NCI-H187 (cell line): ENCODE data around the gene CARD19.
"Not testable (repeated sequence)": the region's sequence is repeated elsewhere in the genome, so short reads cannot be mapped to it uniquely, and the experiment has no call there.

Experiments used
- DNase-seq, 2 experiments: peaks; one replicate each; lab custom pipeline; 2025; lab: John Stamatoyannopoulos, UW

The CARD19 gene

DNA sequence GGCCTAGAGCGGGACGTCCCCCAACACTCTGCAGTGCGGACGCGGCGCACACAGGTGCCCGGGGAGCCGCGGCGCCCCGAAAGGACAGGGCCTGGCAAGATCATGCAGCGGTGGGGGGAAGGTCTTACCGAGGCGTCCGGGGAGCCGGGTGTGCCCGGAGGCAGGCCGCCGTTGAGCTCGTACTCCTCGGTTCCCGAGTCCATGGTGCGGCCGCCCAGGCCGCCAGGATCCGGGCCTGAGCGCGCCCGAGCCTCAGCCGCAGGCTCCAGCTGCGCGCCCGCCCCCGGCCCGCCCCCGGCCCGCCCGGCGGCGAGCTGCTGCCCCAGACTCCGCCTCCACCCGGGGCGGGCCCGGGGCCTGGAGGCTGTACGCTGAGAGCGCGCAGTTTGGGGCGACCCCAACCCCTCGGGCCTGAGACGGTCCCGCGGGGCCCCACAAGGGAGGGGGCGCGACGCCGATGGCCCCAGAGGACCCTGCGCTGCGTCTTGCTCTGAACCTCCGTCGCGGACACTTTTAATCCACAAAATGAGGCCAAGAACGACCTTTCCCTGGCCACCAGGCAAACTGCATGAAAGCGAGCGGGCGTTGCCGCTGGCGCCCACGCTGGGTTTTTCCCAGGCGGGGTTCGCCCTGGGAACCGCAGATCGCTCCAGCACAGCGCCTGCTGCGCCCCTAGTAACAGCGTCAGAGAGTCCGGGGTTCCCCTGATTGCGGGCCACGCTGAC, 38.2 kb downstream of the CARD19 start, which contains the start of gene NINJ1:
NINJ1 (minus strand) TSS at position 237 of the 725 bp plus-strand sequence; CDS start at position 203, 34 bp downstream.
- peak in 1 of 2 experiments; percentile 54 for DNase-seq

GRCh38 chr9:93134740-93135444, 38.9 kb downstream of the CARD19 start:
- DNase-seq: no peak

DNA sequence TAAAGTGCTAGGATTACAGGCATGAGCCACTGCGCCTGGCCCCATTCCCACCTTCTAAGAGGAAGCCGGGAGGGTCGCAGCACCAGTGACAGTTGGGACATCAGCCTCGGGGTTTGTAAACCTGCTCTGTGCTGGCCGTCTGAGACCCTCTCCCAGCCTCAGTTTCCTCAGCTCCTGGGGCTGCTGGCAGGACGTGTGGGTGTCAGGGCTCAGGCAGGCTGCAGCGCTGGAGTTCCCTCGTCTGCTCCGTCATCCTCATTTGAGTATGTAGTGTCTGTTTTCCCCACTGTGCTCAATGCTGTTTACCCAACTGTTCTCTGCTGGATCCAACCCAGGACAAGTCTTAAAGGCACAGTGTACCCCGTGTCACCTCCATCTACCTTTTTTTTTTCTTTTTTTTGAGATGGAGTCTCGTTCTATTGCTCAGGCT, 40.0 kb downstream of the CARD19 start:
- no peak for DNase-seq

DNA sequence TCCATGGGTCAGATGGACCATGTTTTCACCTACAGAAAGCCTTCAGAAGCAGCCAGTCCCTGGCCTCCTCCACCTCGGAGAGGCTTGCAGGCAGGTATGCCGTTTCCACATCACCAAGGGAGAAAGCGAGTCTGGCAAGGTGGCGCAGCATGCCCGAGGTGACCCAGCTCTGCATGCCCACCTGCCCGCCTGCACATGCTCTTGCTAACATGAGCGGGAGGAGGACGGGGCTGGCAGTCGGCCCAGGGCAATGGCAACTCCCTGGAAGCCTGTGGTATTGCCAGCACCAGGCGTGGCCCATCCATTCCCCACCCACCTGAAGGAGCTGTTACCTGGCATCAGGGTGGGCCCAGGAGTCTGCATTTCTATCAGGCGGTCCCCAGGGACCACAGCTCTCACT, 41.3 kb downstream of the CARD19 start:
- DNase-seq: no peak

DNA sequence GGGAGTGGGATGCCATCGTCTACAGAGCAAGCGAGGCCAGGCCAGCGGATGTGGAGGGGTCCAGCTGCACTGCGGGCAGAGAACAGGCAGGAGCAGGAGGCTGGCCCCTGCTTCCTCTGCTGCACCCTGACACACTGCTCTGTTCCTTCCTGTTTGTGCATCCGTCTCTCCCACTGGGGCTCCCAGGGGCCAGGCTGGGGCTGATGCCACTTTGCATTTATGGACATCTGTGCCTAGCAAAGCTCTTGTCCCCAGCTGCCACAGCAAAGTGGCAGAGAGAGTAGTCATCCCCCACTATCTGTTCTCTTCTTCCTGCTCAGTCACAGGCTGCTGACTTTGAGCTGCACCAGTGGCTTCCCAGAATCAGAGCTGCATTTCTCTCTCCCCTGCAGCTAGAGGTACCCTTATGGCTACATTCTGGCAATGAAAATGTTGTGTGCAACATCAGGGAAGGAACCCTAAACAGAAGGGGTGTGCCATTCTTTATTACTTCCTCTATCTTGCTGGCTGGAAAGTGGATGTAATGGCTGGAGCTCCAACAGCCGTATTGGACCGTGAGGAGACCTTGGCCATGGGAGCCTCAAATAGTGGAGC, 42.3 kb downstream of the CARD19 start:
- DNase-seq: no peak

DNA sequence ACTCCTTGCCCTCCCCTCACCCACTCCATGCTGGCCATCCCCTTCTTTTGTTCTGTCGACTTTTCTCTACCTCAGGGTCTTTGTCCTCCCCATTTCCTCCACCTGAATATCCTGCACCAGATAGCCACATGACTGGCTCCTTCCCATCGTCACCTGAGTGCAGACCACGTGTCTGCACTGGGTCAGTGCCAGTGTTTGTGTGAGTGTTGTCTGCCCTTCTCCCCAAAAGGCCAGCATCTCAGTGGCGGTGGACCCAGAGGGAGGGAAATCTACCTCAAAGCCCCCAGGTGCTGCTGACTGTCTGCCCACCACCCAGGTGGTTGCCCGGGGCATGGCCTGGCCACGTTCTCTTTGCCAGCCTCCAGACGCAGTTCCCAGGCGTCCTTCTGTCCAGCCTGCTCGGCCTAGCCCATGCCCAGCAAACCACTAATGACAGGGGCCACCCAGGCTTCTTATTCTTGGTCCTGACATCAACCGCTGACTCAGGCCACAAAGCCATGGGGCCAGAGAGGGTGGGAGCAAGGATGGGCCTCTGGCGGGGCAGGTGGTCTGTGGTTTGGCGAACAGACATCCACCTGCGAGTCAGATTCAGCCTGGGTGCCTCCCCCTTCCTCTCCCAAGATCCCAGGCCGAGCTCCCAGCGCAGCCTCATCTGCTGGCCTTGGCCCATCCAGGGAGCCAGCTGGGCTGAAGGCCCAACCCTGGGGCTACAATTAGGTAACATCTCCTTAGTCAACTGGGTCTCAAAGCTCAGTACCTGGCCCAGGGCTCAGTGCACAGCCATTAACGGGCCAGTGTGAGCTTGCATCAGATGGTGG, 43.6 kb downstream of the CARD19 start:
- no peak for DNase-seq

DNA sequence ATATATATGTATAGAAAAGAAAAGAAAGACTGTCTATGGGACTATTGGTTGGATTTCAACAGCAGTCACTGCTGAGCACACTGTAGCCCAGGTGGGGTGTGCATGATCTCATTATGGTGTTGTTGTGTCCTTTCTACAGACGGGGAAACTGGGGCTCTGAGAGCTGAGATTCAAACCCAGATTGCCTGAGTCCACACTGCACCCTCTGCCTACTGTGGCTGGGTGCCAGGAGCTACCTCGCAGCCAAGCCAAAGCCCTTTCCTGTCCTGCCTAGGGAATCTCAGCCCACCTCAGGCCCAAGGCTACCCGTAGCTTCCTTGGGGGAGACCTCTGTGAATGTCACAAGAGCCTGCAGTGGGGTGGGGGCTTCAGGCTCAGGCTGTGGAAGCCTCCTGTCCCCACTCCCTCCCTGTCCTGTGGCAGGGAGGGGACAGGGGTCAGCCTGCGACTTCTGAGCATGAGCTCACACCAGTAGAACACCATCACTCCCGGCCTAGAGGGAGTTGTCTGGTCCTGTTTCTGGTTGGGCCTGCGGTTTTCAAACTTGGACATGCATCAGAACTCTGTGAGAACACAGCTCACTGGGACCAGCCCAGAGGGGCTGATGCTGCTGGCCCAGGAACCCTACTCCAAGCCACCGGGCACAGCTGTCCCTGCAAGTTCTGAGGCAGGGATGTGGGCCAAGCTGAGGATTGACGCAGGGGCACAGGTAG, 45.9 kb downstream of the CARD19 start:
- DNase-seq: no peak

DNA sequence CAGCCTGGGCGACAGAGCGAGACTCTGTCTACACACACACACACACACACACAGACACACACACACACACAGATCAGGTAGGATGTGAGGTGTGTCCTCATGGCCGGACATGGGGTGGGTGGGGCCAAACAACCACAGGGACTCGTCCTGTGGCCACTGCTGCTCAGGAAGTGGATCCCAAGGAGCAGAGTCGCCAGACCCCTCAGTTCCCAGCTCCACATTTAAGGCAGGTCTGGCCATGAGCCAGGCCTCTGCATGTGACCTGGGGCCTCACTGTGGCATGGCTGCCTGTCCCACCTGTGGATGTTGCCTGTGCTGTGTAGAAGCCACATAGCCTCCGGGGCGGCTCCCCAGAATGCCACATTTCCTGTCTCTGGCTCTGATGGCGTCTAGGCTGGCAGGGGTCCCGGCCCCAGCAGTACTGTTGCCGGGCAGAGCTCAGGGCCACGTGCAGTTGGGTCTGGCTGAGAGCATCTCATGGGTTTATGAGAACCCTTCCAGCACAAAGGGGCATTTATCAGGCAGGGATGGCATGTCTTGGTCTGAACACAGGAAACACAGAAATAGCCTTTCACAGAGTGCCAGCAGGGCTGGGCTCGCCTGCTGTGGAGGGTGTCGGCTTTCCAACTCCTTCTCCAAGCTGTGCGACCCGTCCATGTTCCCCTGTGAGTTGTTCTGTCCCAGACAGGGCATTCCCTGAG, 48.0 kb downstream of the CARD19 start:
- no peak for DNase-seq

DNA sequence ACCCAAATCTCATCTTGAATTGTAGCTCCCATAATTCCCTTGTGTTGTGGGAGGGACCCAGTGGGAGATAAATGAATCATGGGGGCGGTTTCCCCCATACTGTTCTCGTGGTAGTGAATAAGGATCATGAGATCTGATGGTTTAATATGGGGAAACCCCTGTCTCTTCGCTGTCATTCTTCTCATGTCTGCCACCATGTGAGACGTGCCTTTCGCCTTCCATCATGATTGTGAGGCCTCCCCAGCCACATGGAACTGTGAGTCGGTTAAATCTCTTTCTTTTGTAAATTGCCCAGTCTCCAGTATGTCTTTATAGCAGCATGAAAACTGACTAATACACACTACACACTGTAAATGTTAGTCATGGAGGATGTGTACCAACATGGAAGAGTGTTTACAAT, 50.7 kb downstream of the CARD19 start:
- DNase-seq: not testable (repeated sequence)

- DNase-seq: no peak
Measured at GRCh38 chr9:93147632-93148031, 51.6 kb downstream of the CARD19 start.

DNA sequence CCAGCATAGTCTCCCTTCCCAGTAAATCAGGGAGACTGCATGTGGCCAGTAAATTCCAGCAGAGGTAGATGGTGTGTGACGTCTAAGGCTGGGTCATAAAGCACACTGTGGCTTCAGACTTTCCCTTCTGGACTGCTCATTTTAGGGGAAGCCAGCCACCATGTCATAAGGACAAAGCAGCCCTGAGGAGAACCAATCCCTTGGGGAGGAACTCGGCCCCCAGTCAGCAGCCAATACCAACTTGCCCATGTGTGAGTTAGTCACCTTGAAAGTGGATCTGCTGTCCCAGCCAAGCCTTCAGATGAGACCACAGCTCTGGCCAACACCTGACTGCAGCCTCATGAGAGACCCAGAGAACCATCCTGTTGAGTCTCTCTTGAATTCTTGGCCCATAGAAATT, 52.7 kb downstream of the CARD19 start:
- no peak for DNase-seq

DNA sequence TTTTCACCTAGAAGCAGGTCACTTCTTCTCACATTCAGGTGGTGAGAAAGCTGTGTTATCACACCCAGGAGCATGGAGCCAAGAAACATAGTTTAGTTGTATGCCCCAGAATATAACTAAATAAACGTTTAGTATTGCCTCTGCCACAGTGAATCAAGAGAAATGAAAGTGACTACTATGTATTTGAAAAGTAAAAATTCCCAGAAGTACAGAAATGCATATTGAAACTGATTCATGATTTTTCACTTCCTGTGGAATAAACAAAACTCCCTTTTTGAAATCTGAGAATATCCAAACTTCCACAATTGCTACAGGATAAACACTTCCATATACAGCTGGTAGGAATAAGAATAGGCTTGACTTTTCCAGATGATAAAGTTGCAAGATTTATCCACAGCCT, 53.3 kb downstream of the CARD19 start:
- DNase-seq: no peak

DNA sequence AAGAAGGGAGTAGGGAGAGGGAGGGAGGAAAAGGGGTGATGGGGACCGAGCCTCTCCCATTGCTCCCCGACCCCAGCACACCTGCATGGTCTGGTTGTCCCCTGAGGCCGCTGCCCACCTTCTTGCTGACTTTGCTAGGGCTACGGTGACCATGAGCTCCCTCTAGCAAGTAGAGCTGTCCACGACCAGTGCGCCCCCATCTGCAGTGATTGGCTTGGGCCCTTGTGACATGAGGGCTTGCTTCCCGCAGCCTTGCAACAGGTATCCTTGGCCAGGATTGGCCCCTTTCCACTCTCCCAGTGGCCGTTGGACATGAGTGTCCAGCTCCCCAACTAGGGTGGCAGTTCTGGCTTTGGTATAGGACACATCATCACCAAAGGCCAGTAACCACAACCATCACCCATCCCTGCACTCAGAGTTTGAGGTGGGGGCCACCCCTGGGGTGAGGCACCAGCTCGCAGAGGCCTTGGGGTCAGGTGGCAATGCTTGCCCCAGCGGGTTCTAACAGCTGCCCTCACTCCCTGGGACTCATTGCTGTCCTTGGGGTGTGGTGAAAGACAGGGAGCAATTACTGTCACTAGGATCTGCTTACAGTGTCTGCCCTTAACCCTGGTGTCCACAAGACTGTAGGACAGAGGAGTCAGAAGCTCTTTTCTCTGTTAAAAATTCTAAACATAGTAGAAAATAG, 55.2 kb downstream of the CARD19 start:
- no peak for DNase-seq

DNA sequence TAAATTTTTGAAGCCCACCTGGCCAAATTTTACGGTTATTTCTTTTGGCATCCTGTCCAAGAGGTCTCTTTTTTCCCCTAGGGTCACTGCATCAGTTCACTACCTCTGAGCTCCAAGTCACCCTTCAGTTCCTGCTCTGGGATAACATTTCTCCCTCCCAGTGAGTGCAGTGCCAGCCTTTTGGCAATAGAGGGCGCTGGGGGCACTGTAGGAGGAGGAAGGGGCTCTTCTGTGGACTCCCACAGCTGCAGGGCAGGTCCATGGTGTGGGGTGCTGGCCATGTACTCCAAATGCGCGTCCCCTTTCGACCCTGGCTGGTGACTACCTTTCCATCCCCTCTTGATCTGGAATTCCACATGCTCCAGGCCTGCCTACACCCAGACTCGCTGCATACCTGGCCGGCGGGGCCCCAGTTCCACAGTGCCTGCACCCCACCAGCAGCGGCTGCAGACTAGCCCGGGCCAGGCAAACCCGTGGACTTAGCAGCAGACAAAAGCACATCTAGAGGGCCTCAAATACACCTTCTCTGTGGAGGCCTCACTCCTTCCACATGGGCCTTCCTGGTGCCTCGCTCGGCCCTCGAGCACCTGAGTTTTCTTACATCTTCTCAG, 58.4 kb downstream of the CARD19 start:
- DNase-seq: no peak

DNA sequence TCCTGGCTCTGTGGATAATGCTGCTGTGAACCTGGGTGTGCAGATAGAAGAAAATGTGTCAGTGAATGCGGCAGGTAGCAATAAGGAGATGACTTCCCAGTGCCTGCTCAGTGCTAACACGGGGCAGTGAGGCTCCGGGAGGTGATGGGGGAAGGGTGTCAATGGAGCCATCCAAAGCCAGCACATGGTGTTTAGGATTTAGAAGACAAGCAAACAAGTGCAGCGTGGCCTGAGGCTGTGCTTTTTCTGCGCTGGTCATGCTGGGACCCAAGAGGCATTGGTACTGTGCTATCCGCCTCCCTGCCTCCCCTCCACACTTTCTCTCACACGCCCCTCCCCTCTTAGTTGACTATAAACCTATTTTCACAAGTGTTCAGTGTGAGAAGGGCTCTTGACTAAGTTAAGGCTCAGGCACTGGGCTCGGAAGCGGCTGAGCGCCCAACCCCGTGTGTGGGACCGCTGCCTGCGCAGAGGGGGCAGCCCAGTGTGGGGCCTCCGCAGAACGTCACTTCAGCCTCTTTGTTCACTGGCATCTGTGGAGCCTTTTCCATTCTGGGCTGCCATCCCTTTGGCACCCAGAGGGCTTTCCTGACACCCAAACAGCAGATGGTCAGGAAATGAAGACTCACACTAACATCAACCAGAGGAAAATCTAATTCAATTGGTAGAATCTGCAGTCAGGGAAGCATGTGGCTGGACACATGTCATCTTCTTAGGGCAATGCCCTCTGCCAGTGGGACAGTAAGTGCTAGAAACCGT, 59.9 kb downstream of the CARD19 start:
- DNase-seq: no peak

DNA sequence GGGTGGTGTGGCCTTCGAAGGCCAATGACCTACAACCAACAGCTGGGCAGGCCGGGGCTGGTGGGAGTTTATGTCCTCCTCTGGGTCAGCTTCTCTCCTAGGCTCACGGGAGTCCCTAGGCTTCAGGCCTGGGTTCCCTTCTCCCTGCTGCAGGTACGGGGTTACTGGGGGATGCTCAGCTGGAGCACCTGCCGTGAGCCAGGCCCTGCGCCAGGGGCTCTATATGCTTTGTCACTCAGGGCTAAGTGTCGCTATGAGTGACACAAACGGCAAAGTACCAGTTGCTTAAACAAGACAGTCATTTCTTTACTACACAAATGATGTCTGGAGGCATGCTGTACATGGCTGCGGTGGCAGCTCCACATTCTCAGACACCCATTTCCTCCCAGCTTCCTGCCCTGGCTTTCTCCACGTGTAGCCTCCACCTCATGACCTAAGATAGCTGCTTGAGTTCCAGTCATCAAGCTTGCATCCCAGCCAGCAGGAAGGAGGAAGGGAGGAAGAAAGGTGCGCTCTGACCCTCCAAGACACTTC, 60.5 kb downstream of the CARD19 start:
- no peak for DNase-seq

DNA sequence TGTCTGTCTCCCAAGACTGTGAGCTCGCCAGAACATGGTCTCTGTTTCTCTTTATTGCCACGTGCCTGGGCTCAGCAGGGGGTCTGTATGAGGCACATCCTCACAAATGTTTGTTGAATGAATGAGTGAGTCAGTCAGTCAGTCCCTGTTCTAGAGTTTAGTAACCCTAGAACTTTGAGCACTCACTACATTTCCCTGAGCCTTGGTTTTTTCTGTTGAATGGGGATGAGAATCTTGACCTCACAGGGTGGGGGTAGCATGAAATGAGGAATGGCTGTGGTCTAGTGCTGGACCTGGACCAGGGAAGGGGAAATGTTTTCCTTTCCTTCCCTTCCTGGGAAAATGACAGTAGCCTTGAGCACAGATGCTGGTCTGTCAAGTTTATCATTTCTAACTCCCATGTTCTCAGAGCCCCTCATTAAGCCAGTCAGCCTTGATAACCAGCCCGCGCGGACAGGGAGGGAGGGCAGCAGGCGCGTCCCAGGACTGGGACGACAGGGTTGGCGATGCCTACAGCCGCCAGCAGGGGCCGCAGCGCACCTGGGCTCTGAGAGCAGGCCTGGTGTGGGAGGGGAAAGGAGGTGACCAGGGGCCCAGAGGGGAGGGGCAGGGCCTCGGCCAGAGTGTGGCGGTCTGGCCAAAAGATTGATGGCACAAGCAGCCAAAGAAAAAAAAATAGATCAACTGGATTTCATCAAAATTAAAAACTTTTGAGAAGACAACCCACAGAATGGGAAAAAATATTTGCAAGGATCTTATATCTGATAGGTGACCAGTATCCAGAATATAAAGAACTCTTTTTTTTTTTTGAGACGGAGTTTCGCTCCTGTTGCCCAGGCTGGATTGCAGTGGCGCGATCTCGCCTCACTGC, 63.8 kb downstream of the CARD19 start:
- DNase-seq: peak; percentile 19 to 49
